NCI-H128 (cell line): ENCODE results near the gene ZNF30.
"Not testable (repeated sequence)": the region's sequence is repeated elsewhere in the genome, so short reads cannot be mapped to it uniquely, and the experiment has no call there.

Source experiments
- DNase-seq: peaks from one replicate; lab custom pipeline; 2025; ENCODE audit not compliant: unreplicated experiment; lab: John Stamatoyannopoulos, UW

The ZNF30 gene

DNA sequence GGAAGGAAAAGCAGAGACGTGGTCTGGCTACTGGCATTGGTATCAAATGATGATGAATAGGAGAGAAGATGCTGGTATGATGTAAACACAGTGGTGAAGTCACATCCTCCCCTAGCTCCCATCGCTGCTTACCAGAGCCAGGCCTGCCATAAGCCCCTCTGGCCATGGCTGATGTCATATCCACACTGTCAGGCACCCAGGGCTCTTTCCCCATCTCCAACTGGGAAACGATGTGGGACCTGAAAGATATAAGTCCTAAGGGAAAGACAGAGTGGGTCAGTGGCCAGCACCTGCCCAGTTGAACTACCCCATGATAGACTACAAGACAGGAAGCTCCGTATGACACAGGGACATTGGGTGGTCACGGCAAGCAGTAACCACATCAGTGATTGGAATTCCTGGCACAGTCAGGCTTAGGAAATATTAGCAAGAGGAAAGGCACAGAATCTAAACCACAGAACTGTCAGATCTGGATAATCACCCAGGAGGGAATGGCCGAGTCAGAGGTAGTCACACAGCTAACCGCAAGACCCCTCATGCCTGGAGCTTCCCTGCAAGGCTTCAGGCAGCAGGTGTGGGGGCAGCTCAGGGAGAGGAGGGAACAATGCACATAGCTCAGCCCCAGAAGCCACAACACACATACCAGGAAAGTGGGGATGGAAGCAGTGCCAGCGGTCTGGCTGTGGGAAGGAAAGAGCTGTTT is 33.6 kb downstream of the ZNF30 start:
- DNase-seq = no peak

DNA sequence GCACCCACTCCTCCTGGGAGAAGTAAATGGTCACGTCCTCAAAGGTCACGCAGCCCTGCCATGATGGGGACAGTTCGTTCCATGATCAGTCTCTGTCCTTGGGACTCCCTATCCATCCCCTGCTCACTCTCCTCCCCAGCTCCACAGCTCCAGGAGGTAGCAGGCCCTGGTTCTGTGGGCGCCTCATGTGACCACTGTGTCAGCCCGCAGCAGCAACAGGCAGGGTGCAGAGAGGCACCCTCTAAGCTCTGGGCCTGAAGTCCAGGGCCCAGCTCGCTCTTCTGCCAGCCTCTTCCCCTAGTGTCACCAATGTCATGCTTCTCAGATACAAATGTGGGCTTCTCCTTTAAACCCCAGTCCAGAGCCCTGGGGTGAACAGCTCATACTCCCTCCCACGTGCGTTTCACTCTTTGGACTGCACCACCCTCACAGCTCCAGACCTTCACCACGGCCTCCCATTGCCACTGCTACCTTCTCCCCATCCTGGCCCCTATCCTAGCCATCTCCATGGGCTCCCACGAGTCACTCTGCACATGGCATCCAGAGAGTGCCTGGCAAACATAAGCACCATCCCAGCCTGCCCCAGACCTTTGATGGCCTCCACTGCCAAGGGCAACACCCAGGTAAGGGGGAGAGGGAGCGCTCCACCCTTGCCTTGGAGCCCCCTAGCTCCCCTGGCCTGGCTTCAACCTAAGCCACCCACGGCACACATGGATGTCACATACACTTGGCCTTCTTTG is 34.4 kb downstream of the ZNF30 start:
- DNase-seq = no peak

DNA sequence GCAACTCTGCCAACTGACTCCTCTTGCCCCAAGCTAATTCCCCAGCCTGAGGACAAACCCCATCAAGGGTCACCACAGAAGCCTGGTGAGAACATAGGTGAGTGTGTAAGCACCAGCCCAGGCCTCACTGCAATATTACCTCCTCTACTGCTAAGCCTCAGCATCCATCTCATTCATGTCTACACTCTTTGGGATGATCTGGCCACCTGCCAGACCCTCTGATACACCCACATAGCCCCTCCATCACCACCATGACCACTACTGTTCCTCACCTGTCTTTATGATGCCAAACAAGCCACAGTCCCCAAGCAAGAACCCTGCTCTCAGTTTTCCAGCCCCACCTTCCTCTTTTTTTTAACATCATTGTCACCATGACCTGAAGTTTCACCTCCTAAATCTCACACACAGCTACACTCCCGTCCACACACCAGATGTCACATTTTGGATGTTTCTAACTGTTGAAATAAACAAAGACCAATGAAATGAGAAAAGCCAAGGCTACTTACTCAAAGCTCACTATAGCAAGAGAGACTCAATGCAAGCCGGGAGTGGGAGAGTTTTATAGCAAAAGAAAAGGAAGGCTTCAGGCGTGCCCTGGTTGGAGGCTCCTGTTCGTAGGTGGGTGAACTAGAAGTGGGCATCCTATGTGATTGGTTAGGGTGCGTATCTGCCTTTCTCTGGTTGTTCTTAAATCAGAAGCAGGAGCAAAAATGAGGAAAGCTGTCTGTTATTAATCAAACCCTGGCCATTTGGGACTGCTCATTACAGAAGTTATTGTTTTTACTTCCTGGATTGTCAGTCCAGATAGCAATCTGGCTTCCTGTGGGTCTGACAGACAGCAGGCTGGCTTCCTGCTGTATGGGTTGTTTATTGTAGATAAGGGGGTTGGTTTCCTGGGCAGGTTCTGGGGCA is 35.3 kb downstream of the ZNF30 start:
- DNase-seq = no peak

DNA sequence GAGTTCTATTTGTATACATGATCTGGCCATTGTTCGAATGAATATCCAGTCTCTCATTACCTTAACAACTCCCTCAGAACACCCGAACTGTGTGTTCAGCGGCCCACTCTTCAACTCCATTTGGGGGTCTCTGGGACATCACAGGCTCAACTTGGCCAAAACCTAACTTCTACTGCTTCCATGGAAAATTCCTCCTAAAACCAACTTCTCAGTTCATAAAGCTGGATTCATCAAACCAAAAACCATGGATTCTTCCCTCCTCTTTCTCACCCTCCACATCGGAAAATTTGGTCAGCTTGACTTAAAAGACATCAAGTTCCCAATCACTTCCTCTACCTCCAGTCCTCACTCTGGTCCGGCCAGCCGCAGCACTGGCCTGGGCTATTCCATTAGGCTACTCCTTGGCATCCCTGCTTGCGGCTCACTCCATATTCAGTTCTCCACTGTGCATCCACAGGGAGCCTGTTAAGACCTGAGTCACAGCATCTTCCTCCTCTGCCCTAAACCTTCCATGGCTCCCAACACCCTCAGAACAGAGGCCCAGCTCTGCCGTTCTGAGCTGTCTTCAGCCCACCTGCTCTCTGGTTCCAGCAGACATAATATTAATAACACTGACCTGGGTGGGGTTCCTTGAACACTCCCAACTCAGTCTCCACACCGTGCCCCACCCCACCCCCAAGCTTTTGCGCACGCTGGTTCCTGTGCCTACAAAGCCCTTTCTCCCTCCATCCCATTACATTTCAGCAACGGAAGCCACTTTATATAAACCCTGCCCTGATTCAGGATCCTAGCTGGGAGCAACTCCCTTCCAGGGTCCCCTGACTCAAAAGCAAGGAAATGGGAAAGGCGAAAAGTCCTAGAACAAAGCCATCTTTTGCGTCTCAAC is 36.2 kb downstream of the ZNF30 start:
- DNase-seq = no peak

DNA sequence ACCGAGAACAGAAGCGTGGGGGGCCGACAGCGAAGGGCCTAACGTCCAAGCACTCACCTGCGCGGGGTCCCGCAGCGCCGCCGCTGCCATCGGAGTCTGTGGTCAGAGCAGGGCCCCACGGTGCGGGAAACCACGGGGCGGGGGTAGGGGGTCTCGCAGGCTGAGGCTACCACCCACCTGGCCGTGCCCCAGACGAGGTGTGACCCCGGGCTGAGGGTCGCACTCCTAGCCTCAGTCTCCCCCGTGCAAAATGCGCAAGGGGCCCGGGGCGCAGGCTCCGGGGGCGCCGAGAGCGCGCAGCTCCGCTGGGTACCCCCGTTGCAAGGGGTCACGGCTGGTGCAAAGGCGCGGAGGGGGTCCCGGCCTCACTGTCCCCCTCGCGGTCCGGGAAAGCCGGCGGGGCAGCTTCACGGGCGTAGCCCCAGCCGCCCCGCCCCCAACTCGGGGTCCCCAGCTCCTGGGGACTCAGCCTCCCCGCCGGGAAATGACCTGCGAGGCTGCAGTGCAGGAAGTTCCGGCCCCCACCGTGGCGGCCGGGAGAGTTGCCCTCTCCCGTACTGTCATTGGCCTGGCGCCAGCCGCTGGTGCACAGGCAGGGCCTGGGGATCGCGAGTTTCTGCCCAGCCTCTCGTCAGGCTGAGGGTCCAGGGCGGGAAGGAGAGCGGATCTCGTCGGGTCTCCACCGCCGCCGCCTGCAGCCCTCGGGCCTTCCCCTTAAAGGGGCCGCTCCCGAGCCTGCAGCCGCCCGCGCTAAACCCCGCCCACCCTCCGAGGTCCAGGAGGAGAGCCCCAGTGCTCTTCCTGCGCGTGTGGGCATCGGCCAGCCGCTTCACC is 37.1 kb downstream of the ZNF30 start, which contains the start of gene ZNF792:
Gene ZNF792, minus strand, starts transcription at position 657 of the 834 bp plus-strand sequence. Its CDS starts 567 bp downstream, at position 90.
- peak; percentile 5 for DNase-seq

DNA sequence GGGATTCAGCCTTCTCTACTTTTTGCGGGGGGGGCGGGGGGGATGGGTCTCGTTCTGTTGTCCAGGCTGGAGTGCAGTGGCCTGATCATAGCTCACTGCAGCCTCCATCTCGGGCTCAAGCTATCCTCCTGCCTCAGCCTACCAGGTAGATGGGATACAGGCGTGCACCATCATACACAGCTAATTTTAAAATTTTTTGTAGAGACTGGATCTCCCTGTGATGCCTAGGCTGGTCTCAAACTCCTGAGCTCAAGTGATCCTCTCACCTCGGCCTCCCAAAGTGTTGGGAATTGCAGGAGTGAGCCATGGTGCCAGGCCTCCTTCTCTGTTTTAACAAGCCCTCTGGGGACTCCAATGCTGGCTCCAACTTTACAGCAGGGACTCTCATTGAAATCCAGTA is 37.9 kb downstream of the ZNF30 start:
- DNase-seq = no peak

DNA sequence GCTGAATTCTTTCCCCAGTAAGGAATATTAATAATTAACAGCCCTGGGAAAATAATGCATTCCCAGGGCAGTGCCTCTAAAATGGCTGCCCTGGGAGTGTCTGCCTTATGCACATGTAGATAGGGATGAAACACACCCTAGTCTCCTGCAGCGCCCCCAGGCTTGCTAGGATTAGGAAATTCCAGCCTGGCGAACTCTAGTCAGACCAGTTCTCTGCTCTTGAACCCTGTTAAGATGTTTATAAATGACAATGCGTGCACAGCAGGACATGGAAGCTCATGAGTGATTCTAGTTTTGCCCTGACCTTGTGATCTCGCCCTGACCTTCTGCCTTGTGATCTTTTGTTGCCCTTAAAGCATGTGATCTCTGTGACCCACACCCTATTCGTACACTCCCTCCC is 38.8 kb downstream of the ZNF30 start:
- DNase-seq = not testable (repeated sequence)

DNA sequence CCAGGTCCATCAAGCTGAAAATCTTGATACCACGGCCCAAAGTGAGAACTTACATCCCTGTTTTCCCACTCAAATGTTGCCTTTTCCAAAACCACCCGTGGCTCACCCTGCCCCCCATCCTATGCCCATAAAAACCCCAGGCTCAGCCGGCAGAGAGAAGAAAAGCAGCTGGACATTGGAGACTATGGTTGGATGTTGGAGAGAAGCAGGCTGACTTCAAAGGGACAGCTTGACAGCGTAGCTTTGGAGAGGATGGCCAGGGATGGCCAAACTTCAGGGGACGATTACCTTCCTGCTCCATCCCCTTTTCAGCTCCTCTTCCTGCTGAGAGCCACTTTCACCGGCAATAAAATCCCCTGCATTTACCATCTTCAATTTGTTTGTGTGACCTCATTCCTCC is 40.8 kb downstream of the ZNF30 start:
- no peak for DNase-seq

DNA sequence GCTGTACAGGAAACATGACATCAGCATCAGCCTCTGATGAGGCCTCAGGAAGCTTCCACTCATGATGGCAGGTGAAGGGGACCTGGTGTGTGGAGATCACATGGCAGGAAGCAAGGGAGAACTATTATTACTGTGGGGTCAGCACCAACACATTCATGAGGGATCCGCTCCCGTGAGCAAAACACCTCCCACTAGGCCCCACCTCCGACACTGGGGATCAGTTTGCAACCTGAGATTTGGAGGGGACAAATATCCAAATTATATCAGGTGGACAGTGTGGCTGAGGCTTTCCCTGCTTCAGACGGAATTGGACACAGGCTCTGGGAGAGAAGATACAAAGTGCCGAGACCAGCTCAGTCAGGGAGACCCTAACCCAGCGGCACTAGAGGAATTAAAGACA is 43.0 kb downstream of the ZNF30 start:
- no peak for DNase-seq

DNA sequence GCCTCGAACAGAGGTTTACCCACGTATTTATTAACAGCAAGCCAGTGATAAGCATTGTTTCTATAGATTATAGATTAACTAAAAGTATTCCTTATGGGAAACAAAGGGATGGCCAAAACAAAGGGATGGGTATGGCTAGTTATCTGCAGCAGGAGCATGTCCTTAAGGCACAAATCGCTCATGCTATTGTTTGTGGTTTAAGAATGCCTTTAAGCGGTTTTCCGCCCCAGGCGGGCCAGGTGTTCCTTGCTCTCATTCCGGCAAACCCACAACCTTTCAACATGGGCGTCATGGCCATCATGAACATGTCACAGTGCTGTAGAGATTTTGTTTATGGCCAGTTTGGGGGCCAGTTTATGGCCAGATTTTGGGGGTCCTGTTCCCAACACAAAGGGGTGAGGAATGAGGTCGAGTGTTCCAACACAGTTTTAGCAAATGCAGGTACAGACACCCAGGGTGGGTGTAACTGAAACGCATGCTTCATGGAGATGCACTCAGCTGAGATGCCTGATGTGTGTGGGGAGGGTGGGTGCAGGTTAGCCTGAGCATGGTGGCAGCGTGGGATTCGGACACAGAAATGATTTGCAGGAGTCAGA is 43.6 kb downstream of the ZNF30 start:
- not testable (repeated sequence) for DNase-seq

DNA sequence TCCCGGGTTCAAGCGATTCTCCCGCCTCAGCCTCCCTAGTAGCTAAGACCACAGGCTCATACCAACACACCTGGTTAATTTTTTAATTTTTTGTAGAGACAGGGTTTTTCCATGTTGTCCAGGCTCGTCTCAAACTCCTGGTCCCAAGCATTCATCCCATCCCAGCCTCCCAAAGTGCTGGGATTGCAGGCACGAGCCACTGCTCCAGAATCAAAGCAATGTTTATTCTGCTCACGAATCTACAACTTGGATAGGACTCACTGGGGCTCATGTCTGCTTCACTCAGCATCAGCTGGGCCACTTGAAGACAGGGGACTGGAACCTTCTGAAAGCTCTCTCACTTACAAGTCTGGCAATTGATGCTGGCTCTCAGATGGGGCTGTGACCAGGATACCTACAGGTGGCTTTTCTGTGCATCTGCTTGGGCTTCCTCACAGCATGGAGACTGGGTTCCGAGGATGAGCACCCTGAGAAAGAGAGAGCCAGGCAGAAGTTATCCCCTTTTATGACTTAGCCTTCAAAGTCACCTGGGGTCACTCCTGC is 45.5 kb downstream of the ZNF30 start:
- DNase-seq = no peak

DNA sequence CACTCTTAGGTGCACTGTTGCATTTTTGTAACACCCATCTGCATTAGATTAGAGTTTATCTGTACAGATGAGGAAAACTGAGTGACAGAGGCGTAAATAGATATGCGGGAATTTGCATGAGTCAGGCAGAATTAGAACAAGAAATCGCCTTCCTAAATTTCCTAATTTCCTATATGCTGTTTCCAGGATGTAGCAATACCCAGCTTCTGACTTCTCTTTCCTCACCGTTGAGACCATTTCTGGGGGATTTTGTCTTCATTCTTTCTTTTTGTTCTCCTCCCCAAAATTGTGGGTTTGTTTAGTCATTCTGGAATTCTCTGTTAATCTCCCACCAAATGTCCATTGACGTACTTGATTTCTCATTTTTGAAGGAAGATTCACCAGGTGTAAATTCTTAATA is 47.9 kb downstream of the ZNF30 start:
- no peak for DNase-seq

DNA sequence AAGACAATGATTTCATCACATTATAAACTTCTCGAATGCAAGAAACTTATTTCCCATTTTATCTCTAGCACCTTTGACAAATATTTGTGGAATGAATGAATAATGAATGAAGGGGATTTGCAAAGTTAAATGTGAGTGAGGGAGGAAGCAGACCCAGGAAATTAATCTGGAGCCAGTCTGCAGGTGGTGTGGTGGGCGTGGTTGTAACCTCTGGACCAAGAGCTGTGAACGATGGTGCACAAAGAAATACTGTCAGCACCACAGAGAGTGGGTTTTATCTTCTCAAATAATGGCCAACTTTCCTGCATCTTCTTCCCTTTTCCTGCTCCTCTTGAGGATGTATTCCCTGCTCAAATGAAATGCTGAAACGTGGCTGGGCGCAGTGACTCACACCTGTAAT is 48.4 kb downstream of the ZNF30 start:
- DNase-seq = no peak

DNA sequence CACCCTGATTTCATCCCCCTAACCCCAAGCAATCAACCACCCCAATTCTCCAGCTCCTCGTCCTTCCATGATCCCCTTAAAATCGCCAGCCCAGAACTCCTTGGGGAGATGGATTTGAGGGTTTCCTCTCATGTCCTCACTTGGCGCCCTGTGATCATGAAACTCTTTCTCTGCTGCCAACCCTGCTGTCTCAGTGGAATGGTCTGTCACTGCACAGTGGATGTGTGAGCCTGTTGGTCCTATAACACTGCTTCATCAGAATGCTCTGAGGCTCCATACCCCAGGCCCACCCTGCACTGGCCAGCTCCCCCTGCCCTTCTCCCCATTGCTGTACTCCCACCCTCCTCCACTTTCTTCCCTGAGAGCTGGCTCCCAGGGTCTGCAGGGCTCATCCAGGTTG is 49.9 kb downstream of the ZNF30 start:
- no peak for DNase-seq

DNA sequence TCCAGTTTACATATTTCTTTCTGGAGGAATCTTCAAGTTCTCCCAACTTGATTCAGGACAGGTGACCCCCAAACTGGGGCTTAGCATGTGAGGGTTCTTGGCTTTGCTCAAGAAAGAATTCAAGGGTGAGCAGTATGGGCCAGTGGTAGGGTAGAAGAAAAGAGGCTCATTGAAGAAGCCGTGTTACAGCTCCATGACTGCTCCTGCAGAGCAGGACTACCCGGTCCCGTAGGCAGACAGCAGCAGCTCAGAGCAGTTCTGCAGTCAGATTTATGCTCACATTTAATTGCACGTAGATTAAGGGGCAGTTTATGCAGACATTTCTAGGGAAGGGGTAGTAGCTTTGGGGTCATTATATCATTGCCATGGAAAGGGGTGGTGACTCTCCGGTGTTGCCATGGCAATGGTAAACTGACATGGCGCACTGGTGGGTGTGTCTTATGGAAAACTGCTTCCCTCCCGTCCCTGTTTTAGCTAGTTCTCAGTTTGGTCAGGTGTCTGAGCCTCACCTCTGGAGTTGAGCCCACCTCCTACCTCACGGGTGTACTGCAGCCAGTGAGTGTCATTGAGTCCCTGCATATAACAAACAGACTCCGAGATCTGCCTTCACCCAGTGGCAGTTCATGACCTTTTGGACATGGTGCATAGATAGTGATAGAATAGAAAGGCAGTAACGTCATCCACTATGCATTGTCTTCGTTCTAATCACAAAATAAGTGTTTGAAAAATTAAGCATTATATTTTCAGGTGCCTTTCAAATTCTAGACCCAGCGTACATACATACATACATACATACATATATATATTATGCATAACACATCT is 53.3 kb downstream of the ZNF30 start:
- DNase-seq = no peak

DNA sequence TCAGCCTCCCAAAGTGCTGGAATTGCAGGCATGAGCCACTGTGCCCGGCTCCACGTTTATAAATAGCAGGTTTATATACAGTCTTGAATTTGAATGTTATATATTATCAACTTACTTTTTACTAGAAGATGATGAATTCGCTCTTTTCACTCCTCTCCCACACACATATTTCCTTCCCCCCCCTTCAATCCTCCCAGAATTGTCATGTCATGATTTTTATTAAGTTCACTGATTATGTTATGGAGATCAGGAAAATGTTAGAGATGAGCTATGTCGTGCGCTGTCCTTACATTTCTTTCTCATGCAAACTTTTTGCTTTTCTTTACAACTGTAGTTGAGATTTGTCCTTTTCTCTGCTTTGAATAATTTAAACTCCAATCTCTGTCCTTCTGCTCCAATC is 55.6 kb downstream of the ZNF30 start:
- DNase-seq = no peak

DNA sequence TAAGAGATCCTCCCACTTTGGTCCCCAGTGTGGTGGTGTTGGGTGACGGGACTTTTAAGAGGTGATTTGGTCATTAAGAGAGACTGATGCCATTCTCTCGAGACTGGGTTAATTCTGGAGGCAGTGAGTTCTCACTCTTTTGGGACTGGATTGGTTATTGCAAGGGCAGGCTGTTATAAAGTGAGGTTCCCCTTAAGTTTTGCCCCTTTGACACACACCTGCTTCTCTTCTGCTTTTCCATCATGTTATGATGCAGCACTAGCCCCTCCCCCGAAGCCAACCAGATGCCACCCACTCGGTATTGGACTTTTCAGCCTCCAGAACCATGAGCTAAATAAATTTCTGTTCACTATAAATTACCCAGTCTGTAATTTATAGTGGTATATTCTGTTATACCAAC is 57.1 kb downstream of the ZNF30 start:
- no peak for DNase-seq

DNA sequence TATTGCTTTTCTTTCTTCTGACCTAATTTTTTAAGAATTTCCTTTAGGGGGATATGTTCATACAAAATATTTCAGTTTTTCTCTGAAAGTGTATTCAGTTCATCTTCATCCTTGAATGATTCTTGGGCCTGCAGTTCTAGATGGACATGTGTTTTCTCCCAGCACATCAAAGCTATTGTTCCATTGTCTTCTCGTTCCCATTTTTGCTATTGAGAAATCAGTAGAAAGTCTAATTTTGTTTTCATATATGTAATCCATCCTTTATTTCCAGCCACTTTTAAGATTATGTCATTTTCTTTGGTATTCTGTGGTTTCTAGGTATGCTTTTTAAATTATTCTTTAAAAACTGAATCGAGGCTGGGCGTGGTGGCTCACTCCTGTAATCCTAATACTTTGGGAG is 57.6 kb downstream of the ZNF30 start:
- no peak for DNase-seq
